GM23338 (cell line): ENCODE measurements around the gene TGIF1. TPM values are rescaled to one million over a fixed set of nuclear protein-coding genes. Genes with fewer than 3 reads are reported as not detected.

Experiments
- ATAC-seq: fragments of 200-7000 bp; cut with Tn5 transposase; 3 replicates; pipeline ENCODE4 v1.9.1; 2020
- DNase-seq: peaks from one replicate; pipeline ENCODE4 v3.0.0-alpha.2; 2015; ENCODE audit warnings: low spot score
- H2AFZ ChIP-seq: fragments of 200-600 bp; sonication (generic); 2 replicates; pipeline ENCODE4 v1.8.0; 2016; ENCODE audit warnings: antibody characterized with exemption, mild to moderate bottlenecking, moderate library complexity
- H3F3A ChIP-seq: fragments of 200-600 bp; sonication (generic); replicated peaks from 2 replicates; pipeline ENCODE4 v1.8.0; 2017; ENCODE audit warnings: antibody characterized with exemption, mixed run types, low read depth
- H3K27ac ChIP-seq: fragments of 200-600 bp; sonication (generic); 2 replicates; pipeline ENCODE4 v1.6.1; 2016; ENCODE audit warnings: low read depth
- H3K27me3 ChIP-seq: fragments of 200-600 bp; sonication (generic); 2 replicates; pipeline ENCODE4 v1.8.0; 2016; ENCODE audit warnings: mild to moderate bottlenecking, mixed run types, moderate library complexity; ENCODE audit not compliant: insufficient read depth
- H3K36me3 ChIP-seq: fragments of 200-600 bp; sonication (generic); 2 replicates; pipeline ENCODE4 v1.8.0; 2016; ENCODE audit warnings: mild to moderate bottlenecking; ENCODE audit not compliant: insufficient read depth
- H3K4me1 ChIP-seq: fragments of 200-600 bp; sonication (generic); 2 replicates; pipeline ENCODE4 v1.8.0; 2016; ENCODE audit warnings: mild to moderate bottlenecking, moderate library complexity; ENCODE audit not compliant: insufficient read depth
- H3K4me2 ChIP-seq: fragments of 200-600 bp; sonication (generic); 2 replicates; pipeline ENCODE4 v1.7.1; 2017; ENCODE audit warnings: mixed run types
- H3K4me3 ChIP-seq: fragments of 200-600 bp; sonication (generic); 2 replicates; pipeline ENCODE4 v1.6.1; 2016; ENCODE audit warnings: mixed run types
- H3K79me2 ChIP-seq: fragments of 200-600 bp; sonication (generic); replicated peaks from 2 replicates; pipeline ENCODE4 v1.8.0; 2017; ENCODE audit warnings: mild to moderate bottlenecking; ENCODE audit not compliant: insufficient read depth
- H3K9me2 ChIP-seq: fragments of 200-600 bp; sonication (generic); 2 replicates; pipeline ENCODE4 v1.8.0; 2017; ENCODE audit not compliant: insufficient read depth
- H4K20me1 ChIP-seq: fragments of 200-600 bp; sonication (generic); replicated peaks from 2 replicates; pipeline ENCODE4 v1.8.0; 2017; ENCODE audit warnings: mild to moderate bottlenecking; ENCODE audit not compliant: insufficient read depth
- H3K27ac Mint-ChIP-seq: 2 replicates; pipeline ENCODE4 v1.8.0; 2020; ENCODE audit warnings: inconsistent platforms, mild to moderate bottlenecking, moderate library complexity, mixed read lengths
- H3K27me3 Mint-ChIP-seq: 3 replicates; pipeline ENCODE4 v1.8.0; 2022; ENCODE audit warnings: low read depth, mild to moderate bottlenecking, moderate library complexity, mixed read lengths, inconsistent platforms; ENCODE audit not compliant: insufficient read depth, poor library complexity
- H3K36me3 Mint-ChIP-seq: 3 replicates; pipeline ENCODE4 v1.8.0; 2021; ENCODE audit warnings: low read depth, mild to moderate bottlenecking, inconsistent platforms, moderate library complexity, mixed read lengths
- H3K4me1 Mint-ChIP-seq: 3 replicates; pipeline ENCODE4 v1.8.0; 2020; ENCODE audit warnings: mild to moderate bottlenecking, inconsistent platforms, mixed read lengths
- H3K4me3 Mint-ChIP-seq: 3 replicates; pipeline ENCODE4 v1.8.0; 2021; ENCODE audit warnings: moderate library complexity, mild to moderate bottlenecking, inconsistent platforms, mixed read lengths
- H3K9me3 Mint-ChIP-seq: 3 replicates; pipeline ENCODE4 v1.8.0; 2020; ENCODE audit warnings: moderate library complexity, mild to moderate bottlenecking, inconsistent platforms, mixed read lengths
- CREB1 ChIP-seq: fragments of 250-450 bp; sonication (Bioruptor Pico); IDR thresholded peaks from 2 replicates; pipeline ENCODE4 v1.5.0; 2020; ENCODE audit warnings: low read depth, mild to moderate bottlenecking, moderate library complexity
- CTCF ChIP-seq, 2 experiments: fragments of 200-600 bp in 1 of 2; sonication (generic) in 1 of 2; conservative IDR thresholded peaks; 2 replicates each; pipeline versions ENCODE4 v1.5.1 to v1.6.1; 2016 to 2017; ENCODE audit warnings: antibody characterized with exemption in 2 of 2, low read depth in 2 of 2, mild to moderate bottlenecking in 2 of 2, moderate library complexity in 1 of 2
- ETS1 ChIP-seq: IDR thresholded peaks from 2 replicates; pipeline ENCODE4 v1.6.1; 2016; ENCODE audit warnings: antibody characterized with exemption
- EZH2 ChIP-seq: fragments of 200-600 bp; sonication (generic); IDR thresholded peaks from one replicate; pipeline ENCODE4 v1.8.0; 2017; ENCODE audit warnings: antibody characterized with exemption, mild to moderate bottlenecking, low read depth; ENCODE audit not compliant: unreplicated experiment
- EZH2phosphoT487 ChIP-seq: fragments of 200-600 bp; sonication (generic); IDR thresholded peaks from one replicate; pipeline ENCODE4 v1.8.1; 2018; ENCODE audit warnings: antibody characterized with exemption; ENCODE audit not compliant: unreplicated experiment
- JUNB ChIP-seq: IDR thresholded peaks from one replicate; pipeline ENCODE4 v1.6.1; 2016; ENCODE audit warnings: antibody characterized with exemption; ENCODE audit not compliant: unreplicated experiment
- NANOG ChIP-seq: IDR thresholded peaks from 2 replicates; pipeline ENCODE4 v1.6.1; 2016; ENCODE audit warnings: antibody characterized with exemption, borderline replicate concordance
- POLR2AphosphoS5 ChIP-seq: IDR thresholded peaks from 2 replicates; pipeline ENCODE4 v1.6.1; 2016; ENCODE audit warnings: antibody characterized with exemption, low read depth
- REST ChIP-seq: IDR thresholded peaks from one replicate; pipeline ENCODE4 v1.6.1; 2018; ENCODE audit warnings: antibody characterized with exemption; ENCODE audit not compliant: unreplicated experiment
- STAT1 ChIP-seq: IDR thresholded peaks from one replicate; pipeline ENCODE4 v1.6.1; 2016; ENCODE audit warnings: antibody characterized with exemption; ENCODE audit not compliant: unreplicated experiment
- ZNF114 ChIP-seq: fragments of 250-450 bp; sonication (Bioruptor Pico); IDR thresholded peaks from 2 replicates; pipeline ENCODE4 v1.5.0; 2020; ENCODE audit warnings: mild to moderate bottlenecking, moderate library complexity
- ZNF331 ChIP-seq: fragments of 250-450 bp; sonication (Bioruptor Pico); IDR thresholded peaks from 2 replicates; pipeline ENCODE4 v1.5.0; 2020; ENCODE audit warnings: low read depth, mild to moderate bottlenecking, moderate library complexity
- ZNF462 ChIP-seq: fragments of 250-450 bp; sonication (Bioruptor Pico); IDR thresholded peaks from 2 replicates; pipeline ENCODE4 v1.5.0; 2020; ENCODE audit warnings: mild to moderate bottlenecking, moderate library complexity
- polyA plus RNA-seq: library from polyadenylated mRNA; unstranded; fragments of >200 nt; fragmentation: Nextera tagmentation; extraction: Ambion mirVana; gene quantifications from 2 replicates; pipeline ENCODE4 v1.2.1, GENCODE V29; 2016
- total RNA-seq: library from RNA; depleted of rRNA; stranded (reverse); fragments of >200 nt; shearing (Covaris generic); gene quantifications from 2 replicates; pipeline ENCODE4 v1.2.3, GENCODE V29; 2014

TGIF1 gene
- total and polyA plus RNA-seq, 2 experiments from 2014 or later, result 294 to 316 TPM

- Mint-ChIP-seq H3K4me3 (no peak overlapping the region), H3K27me3 (peaks cover 2% of the 10 kb centered on the region), H3K4me1 (peaks cover 2% of the 10 kb centered on the region; the same call in 1 of the 3 replicates), H3K36me3 (no peaks in the 10 kb centered on the region), H3K27ac (no peak overlapping the region), H3K9me3 (no peaks in the 10 kb centered on the region)
- Histone ChIP-seq H3K79me2 (no peaks in the 10 kb centered on the region), H4K20me1 (no peaks in the 10 kb centered on the region), H3K9me2 (no peaks in the 10 kb centered on the region), H3K36me3 (no peaks in the 10 kb centered on the region), H3K4me1 (peaks cover 8% of the 10 kb centered on the region; the same call in 1 of the 2 replicates), H3K4me2 (no peak overlapping the region), H3K4me3 (no peak overlapping the region), H2AFZ (peak overlapping the region; percentile 83; the same call in 1 of the 2 replicates), H3F3A (no peaks in the 10 kb centered on the region), H3K27ac (no peak overlapping the region), H3K27me3 (no peaks in the 10 kb centered on the region)
- ATAC-seq (no peak), DNase-seq (no peak)
- no peak for TF ChIP-seq ZNF114
- TF ChIP-seq ZNF462 (CRISPR knock-in tag), result no peak
- no peak for TF ChIP-seq EZH2
- no peak for TF ChIP-seq STAT1
- no peak for TF ChIP-seq REST
- TF ChIP-seq POLR2AphosphoS5, result no peak
- TF ChIP-seq EZH2phosphoT487, result no peak
- no peak for TF ChIP-seq ZNF331 (CRISPR knock-in tag)
- TF ChIP-seq CREB1, result no peak
- TF ChIP-seq NANOG, result no peak
- no peak for TF ChIP-seq CTCF (conservative IDR thresholded peaks at IDR 0.05; ENCODE audit: low read depth in 2 of 2)
- TF ChIP-seq JUNB, result no peak
- no peak for TF ChIP-seq ETS1
These were observed 22.0 kb upstream of the TGIF1 start for GRCh38 chr18:3427944-3428343.
